ENCODE data around the gene ETS1.
"Not testable (repeated sequence)": the region's sequence is repeated elsewhere in the genome, so short reads cannot be mapped to it uniquely, and the experiment has no call there.

ETS1 gene

GRCh38 chr11:128462189-128462588, 125.2 kb downstream of the ETS1 start:
- no peak for DNase-seq (ENCODE audit: low spot score)

- no peak for DNase-seq (ENCODE audit: low spot score)
Observed at GRCh38 chr11:128458321-128458720, 129.0 kb downstream of the ETS1 start.

GRCh38 chr11:128457874-128458273, 129.5 kb downstream of the ETS1 start:
- no peak for DNase-seq (ENCODE audit: low spot score)

- no peak for DNase-seq (ENCODE audit: low spot score)
Observed at GRCh38 chr11:128456566-128457268, 130.6 kb downstream of the ETS1 start.

DNA sequence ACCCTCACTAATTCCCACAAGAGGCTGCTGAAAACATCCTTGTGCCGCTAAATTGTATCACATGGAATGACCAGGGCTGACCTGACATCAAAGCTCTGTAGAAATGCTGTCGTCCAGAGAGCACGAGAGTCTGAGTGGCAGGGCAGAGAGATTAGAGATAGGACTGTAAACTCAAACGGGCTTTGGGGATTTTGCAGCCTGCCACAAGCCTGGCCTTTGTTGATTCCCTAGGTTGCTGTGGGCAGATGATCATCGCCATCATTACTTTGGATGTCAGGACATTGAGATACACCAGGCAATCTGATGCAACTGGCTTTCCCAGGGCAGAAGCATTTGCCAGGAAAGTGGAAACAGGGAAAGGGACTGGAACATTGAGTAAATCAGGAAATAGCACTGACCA, 131.6 kb downstream of the ETS1 start:
- no peak for DNase-seq (ENCODE audit: low spot score)

GRCh38 chr11:128453444-128454336, 133.7 kb downstream of the ETS1 start:
- no peak for DNase-seq (ENCODE audit: low spot score)

- no peak for DNase-seq (ENCODE audit: low spot score)
Observed at GRCh38 chr11:128451652-128452470, 135.5 kb downstream of the ETS1 start.

DNA sequence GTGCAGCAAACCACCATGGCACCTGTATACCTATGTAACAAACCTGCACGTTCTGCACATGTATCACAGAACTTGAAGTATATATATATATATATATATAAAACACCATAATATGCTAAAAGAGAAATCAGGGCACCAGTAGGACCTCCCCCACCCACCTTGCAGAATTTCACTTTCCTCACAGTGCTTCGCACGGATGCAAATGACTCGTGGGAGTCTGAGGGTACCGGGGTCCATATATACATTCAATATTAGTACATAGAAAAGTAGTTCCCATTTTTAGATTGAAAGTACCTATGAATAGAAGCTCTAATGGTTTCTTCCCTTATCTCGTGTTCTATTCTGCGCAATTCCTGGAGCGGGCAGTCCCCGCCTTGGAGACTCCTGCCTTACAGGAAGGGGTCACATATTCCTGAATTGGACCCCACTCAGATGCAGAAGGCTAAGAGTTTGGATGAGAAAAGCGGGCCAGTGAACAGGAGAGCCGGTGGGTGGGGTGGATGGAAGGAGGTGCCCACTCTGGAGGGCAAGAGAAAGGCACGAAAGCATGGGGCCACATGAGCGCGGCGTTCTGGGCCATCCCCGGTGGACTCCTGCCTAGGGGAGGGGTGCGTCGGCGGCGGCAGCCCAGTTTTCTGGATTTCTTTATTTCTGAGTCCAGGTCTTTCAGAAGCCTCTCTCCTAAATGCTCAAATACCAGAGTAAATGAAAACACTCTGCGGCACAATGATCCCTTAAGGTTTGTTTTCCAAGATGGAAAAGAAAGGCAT, 136.3 kb downstream of the ETS1 start:
- no peak for DNase-seq (ENCODE audit: low spot score)

- DNase-seq (ENCODE audit: low spot score): not testable (repeated sequence)
Observed at GRCh38 chr11:128450425-128450824, 136.9 kb downstream of the ETS1 start.

- DNase-seq (ENCODE audit: low spot score): no peak
Observed at GRCh38 chr11:128448981-128449713, 138.2 kb downstream of the ETS1 start.

GRCh38 chr11:128448200-128448886, 139.0 kb downstream of the ETS1 start:
- DNase-seq (ENCODE audit: low spot score): no peak

GRCh38 chr11:128447233-128447632, 140.1 kb downstream of the ETS1 start:
- DNase-seq (ENCODE audit: low spot score): no peak

DNA sequence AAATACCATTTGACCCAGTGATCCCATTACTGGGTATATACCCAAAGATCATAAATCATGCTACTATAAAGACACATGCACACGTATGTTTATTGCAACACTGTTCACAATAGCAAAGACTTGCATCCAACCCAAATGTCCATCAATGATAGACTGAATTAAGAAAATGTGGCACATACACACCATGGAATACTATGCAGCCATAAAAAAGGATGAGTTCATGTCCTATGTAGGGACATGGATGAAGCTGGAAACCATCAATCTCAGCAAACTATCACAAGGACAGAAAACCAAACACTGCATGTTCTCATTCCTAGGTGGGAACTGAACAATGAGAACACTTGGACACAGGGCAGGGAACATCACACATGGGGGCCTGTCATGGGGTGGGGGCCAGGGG, 141.4 kb downstream of the ETS1 start:
- DNase-seq (ENCODE audit: low spot score): not testable (repeated sequence)

GRCh38 chr11:128437136-128437535, 150.2 kb downstream of the ETS1 start:
- no peak for DNase-seq (ENCODE audit: low spot score)

GRCh38 chr11:128434818-128435217, 152.5 kb downstream of the ETS1 start:
- no peak for DNase-seq (ENCODE audit: low spot score)

- DNase-seq (ENCODE audit: low spot score): no peak
Observed at GRCh38 chr11:128434411-128434810, 152.9 kb downstream of the ETS1 start.

DNA sequence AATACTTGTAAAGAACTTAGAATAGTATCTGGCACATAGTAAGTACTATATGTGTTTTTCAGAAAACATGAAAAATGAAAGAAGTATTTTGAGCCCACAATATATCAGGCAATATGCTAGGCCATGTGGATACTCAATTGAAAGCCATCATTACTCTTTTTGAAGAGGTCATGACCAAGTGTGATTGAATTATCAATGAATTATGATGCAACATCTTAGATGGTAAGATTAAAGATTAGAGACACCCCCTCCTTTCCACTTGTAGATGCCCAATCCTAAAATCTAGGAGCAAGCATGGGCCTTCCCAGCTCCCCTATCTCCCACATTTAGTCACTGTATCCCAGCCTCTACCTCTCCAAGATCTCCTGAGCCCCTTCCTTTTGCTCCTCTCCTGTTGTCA, 154.4 kb downstream of the ETS1 start:
- DNase-seq (ENCODE audit: low spot score): no peak

DNA sequence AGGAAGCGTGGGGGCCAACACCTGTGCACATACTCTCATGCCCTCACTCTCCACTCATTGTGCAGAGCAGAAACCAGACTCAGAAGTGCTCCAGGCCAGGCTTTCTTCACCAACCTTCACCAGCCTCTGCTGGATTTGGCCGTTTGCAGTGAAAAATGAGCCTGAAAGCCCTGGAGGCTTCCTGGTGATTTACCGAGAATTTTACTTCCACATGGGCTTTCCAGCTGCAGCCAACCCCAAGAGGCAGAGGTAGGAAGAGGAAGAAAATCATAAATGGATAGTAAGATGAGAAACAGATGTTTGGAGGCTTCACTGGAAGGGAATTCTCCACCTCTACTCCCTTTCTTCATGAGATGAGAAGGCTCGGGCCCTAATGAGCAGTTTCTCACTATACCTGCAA, 155.4 kb downstream of the ETS1 start:
- DNase-seq (ENCODE audit: low spot score): no peak

DNA sequence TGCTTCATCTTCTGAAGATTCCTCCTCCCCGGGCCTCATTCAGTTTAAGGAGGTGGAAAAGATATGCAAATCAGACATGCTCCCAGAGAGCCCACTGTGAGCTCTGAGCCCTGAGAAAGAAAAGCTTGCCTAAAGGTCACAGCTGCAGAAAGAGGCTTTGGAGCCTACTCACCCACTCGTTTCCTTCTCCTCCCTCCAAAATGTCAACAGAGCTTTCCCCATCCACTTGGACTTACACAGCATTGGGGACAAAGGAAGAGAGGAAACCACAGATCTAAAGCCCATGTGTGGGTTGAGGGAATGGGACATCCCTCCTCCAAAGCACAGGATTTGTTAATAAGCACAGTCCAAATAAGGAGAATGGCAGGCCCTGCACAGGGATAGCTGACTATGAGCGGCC, 158.4 kb downstream of the ETS1 start:
- DNase-seq (ENCODE audit: low spot score): no peak

DNA sequence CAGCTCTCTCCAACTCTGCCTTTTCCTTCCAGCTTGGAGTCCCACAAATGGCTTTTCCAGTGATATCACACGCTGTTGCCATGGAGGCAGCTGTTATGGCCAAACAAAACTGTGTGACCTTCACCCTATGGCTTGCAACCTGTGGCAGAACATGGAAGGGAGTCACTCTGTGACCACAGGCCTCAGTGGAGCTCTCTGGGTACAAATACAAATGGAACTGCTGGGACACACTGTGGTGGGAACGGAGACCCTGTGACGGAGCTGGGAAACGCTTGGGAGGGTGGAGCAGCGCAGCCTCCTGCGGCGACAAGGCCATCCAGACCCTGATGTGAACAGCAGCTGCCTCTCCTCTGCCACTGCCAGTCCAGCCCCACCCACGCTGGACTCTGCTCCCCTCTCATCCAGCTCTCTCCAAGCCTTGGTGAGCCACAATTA, 162.5 kb downstream of the ETS1 start:
- no peak for DNase-seq (ENCODE audit: low spot score)
